Fibroblast of pulmonary artery (primary cell): Measurements from ENCODE around the gene MAP3K3.

Experiments used
- DNase-seq: peaks from one replicate; pipeline ENCODE4 v3.0.0-alpha.2; 2010; ENCODE audit warnings: low read depth
- H3K4me3 ChIP-seq: replicated peaks from 2 replicates; pipeline ENCODE4 v1.5.1; 2011; ENCODE audit warnings: low read depth, mild to moderate bottlenecking, control low read depth, low read length, moderate library complexity
- CTCF ChIP-seq: IDR thresholded peaks from 2 replicates; pipeline ENCODE4 v1.5.1; 2011; ENCODE audit warnings: mild to moderate bottlenecking, control low read depth, low read length, inconsistent platforms; ENCODE audit errors: missing control alignments

Gene MAP3K3

GRCh38 chr17:63640038-63640437, 17.8 kb downstream of the MAP3K3 start:
- TF ChIP-seq CTCF = no peak

GRCh38 chr17:63641692-63642448, 19.7 kb downstream of the MAP3K3 start:
- DNase-seq = no peak
- H3K4me3 ChIP-seq = no peak overlapping the region
- no peak for TF ChIP-seq CTCF

More at GRCh38 chr17:63640038-63640437, 17.8 kb downstream of the MAP3K3 start:
- no peak for DNase-seq
- H3K4me3 ChIP-seq = no peak overlapping the region

- no peak for TF ChIP-seq CTCF
- H3K4me3 ChIP-seq = no peak overlapping the region
- no peak for DNase-seq
Observed at GRCh38 chr17:63644846-63645245, 22.6 kb downstream of the MAP3K3 start.

GRCh38 chr17:63645775-63646487, 23.7 kb downstream of the MAP3K3 start:
- DNase-seq = no peak
- no peak for TF ChIP-seq CTCF
- no peak overlapping the region for H3K4me3 ChIP-seq

DNA sequence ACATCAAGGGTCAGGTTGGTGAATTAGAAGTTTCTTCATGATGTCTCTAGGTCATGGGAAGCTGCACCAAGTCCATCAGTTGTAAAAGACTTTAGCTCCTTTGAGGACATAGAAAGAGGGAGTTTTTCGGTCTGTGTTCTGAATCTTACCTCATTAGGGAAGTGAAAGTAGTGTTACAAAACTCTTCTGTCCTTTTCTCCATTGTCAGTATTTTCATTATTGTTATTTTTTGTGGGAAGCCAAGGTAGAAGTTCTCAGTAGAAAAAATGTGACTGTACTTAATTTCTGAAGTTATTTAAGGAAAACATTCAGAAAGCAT, 24.2 kb downstream of the MAP3K3 start:
- TF ChIP-seq CTCF = no peak
- DNase-seq = no peak
- H3K4me3 ChIP-seq = no peak overlapping the region

- TF ChIP-seq CTCF = no peak
- no peak overlapping the region for H3K4me3 ChIP-seq
- DNase-seq = peak; percentile 55
Observed at GRCh38 chr17:63647065-63647725, 25.0 kb downstream of the MAP3K3 start.
